A673 (cell line): ENCODE measurements around the gene DPF3.

Experiments used
- CTCF ChIP-seq: fragments of 300-800, 200-600 bp; sonication (generic); conservative IDR thresholded peaks from 2 replicates; pipeline ENCODE4 v1.5.1; 2017; ENCODE audit warnings: low read depth, mild to moderate bottlenecking, antibody characterized with exemption, low read length, moderate library complexity, mixed read lengths
- EZH2 ChIP-seq: fragments of 200-600 bp; sonication (generic); IDR thresholded peaks from 2 replicates; pipeline ENCODE4 v1.6.1; 2017; ENCODE audit warnings: borderline replicate concordance, low read depth, mild to moderate bottlenecking, mixed read lengths, antibody characterized with exemption, low read length; ENCODE audit not compliant: poor library complexity, severe bottlenecking

- TF ChIP-seq CTCF (no peak), EZH2 (no peak)
Measured at GRCh38 chr14:72788972-72789728, 104.8 kb downstream of the DPF3 start.
